K562 treated with DMSO at 1 percent for 4 hours (cell line): ENCODE data around the gene PPP1R3D. TPM values are rescaled to one million over a fixed set of nuclear protein-coding genes. Genes with fewer than 3 reads are reported as not detected.

Experiments used
- total RNA-seq: library from RNA; unstranded; fragments of 300-600 nt; gene quantifications from 2 replicates; pipeline ENCODE4 v1.2.3, GENCODE V29; 2022; ENCODE audit not compliant: insufficient read depth

Gene PPP1R3D, protein sequence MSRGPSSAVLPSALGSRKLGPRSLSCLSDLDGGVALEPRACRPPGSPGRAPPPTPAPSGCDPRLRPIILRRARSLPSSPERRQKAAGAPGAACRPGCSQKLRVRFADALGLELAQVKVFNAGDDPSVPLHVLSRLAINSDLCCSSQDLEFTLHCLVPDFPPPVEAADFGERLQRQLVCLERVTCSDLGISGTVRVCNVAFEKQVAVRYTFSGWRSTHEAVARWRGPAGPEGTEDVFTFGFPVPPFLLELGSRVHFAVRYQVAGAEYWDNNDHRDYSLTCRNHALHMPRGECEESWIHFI
- 3.0 and 4.1 TPM in 2 replicates for total RNA-seq

DNA sequence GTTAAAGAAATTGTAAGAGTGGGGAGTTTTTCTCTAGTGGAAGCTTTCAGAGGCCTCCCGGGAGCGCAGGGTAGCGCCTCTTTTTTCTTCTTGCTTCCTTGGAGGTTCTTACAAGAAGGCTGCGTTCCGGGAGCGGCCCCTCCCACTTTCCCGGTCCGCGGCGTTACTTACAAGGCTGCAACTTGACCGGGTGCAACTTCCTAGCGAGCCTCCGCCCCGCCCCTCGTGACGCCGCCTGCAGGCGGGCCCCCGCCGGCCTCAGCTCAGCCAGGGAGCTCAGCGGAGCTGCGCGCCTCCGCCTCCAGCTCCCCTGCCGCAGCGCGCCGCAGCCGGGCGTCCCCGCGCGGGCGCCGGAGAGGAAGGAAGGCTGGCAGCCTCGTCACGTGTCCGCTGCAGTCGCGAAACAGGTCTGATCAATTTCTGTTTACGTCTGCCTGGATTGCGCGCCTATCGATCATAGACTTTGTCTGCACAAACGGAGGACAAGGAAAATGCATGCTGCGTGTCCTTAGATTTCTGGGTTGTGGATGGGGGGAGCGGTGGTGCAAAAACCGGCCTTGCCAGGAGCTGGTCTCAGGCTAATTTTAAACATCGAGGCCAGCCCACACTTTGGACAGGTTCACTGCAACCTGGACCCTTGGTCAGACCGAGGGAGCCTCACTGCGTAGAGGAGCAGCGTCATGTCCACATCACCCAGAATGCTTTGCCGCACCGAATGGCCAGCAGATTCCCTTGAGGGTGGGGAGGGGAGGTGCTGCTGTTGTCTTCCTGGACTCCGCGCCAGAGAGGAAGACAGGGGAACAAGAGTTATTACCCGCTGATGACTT is at the start of gene PPP1R3D, which contains the start of gene FAM217B:
PPP1R3D (minus strand) TSS at position 177 of the 827 bp plus-strand sequence. CDS start 374 bp downstream, outside the sequence.
FAM217B (plus strand) TSS at position 261 of the 827 bp plus-strand sequence. CDS start 3,555 bp downstream, outside the sequence.

DNA sequence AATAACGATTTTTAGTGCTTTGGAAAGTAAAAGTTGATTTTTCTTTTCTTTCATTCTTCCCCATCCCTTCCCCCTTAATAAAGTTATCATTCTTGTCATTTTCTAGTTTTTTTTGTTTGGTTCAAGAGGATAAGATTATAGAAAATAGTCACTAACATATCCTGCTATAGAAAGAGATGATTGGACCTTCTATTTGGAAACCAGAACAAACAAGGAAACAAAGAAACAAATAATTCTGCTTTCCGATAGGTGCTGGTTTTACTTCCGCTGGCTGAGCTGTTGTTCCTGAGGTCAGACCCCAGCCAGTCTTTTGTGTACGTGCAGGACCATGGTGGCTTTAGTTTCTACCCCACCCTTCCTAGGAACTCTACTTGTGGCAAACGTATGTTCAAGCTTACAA is 18.0 kb upstream of the PPP1R3D start, which contains the start of gene CDH26:
CDH26 (plus strand) TSS at position 301 of the 400 bp plus-strand sequence. CDS start 304 bp downstream, outside the sequence.

DNA sequence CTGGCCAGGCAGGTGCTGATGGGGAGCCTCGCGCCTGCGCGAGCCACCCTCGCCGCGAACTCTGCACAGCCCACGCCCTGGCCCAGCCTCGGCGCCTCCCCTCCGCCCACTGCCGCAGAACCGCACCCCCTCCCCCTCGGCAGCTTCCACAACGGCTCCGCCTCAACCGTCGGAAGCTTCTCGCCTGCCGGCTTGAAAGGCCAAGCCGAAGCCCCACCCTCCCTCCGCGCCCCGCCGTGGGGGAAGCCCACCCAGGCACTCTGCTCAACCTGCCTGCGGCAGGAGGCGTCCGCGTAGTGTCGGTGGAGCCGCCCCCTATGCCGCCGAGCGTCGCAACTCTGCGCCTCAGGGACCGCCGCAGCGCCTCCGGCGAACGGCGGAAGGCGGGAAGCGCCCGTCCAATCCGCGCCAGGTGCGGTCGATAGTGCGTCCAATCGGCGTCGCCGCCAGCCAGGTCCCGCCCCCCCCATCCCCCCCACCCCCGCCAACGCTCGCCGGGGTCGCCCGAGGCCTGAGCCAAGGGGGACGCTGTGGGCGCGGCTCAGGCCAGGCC is 6.7 kb downstream of the PPP1R3D start, which contains the start of gene SYCP2:
SYCP2 (minus strand) TSS at position 342 of the 553 bp plus-strand sequence. CDS start 11,224 bp downstream, outside the sequence.

Other genes with a start within 250 kb of the PPP1R3D start
- 0.48 and 1.6 TPM in 2 replicates for gene SYCP2, start 6.7 kb downstream of the PPP1R3D start, total RNA-seq
- gene FAM217B, start 84 bp upstream of the PPP1R3D start, total RNA-seq: 7.0 and 7.2 TPM in 2 replicates
- gene CDH26, start 18.1 kb upstream of the PPP1R3D start, total RNA-seq: 0.38 TPM in 1 of 2 replicates, not detected in the other